ENCODE results near the gene LRMDA. TPM values are rescaled to one million over a fixed set of nuclear protein-coding genes. Genes with fewer than 3 reads are reported as not detected.

LRMDA gene
- total RNA-seq, 4 donors from 2014 or later: 1.5 to 15.7 (median 4.6) TPM

GRCh38 chr10:75623310-75624093 lies 192.1 kb downstream of the LRMDA start:
- no peaks in the 10 kb centered on the region for H3K9me3 ChIP-seq
- DNase-seq: no peak
- peak overlapping the region in 1 of 2 donors; percentile 10 for H3K4me3 ChIP-seq
- H3K36me3 ChIP-seq: no peaks in the 10 kb centered on the region
- H3K27ac ChIP-seq: peak overlapping the region; percentile 5 to 14
- no peaks in the 10 kb centered on the region for H3K27me3 ChIP-seq
- intact Hi-C loops (cut with DNase I; ENCODE audit: low total_unique reads): no loop called here
- no peaks in the 10 kb centered on the region for H3K4me1 ChIP-seq
- TF ChIP-seq POLR2A (IDR thresholded peaks at IDR 0.05) (no peak), CTCF (IDR thresholded peaks at IDR 0.05) (no peak)

GRCh38 chr10:75624638-75625037 lies 193.2 kb downstream of the LRMDA start:
- Histone ChIP-seq H3K27ac (no peak overlapping the region), H3K9me3 (no peaks in the 10 kb centered on the region), H3K4me3 (no peak overlapping the region), H3K27me3 (no peaks in the 10 kb centered on the region), H3K36me3 (no peaks in the 10 kb centered on the region), H3K4me1 (no peaks in the 10 kb centered on the region)
- DNase-seq: no peak
- TF ChIP-seq POLR2A (IDR thresholded peaks at IDR 0.05): no peak
- no peak for TF ChIP-seq CTCF (IDR thresholded peaks at IDR 0.05)
- intact Hi-C loops (cut with DNase I; ENCODE audit: low total_unique reads): no loop called here

- Histone ChIP-seq H3K4me3 (no peak overlapping the region), H3K27ac (no peak overlapping the region), H3K27me3 (no peaks in the 10 kb centered on the region), H3K36me3 (no peaks in the 10 kb centered on the region), H3K4me1 (no peaks in the 10 kb centered on the region), H3K9me3 (no peaks in the 10 kb centered on the region)
- intact Hi-C loops (cut with DNase I; ENCODE audit: low total_unique reads): no loop called here
- DNase-seq: no peak
- TF ChIP-seq CTCF (IDR thresholded peaks at IDR 0.05) (no peak), POLR2A (IDR thresholded peaks at IDR 0.05) (no peak)
These were observed 199.3 kb downstream of the LRMDA start for GRCh38 chr10:75630746-75631145.

DNA sequence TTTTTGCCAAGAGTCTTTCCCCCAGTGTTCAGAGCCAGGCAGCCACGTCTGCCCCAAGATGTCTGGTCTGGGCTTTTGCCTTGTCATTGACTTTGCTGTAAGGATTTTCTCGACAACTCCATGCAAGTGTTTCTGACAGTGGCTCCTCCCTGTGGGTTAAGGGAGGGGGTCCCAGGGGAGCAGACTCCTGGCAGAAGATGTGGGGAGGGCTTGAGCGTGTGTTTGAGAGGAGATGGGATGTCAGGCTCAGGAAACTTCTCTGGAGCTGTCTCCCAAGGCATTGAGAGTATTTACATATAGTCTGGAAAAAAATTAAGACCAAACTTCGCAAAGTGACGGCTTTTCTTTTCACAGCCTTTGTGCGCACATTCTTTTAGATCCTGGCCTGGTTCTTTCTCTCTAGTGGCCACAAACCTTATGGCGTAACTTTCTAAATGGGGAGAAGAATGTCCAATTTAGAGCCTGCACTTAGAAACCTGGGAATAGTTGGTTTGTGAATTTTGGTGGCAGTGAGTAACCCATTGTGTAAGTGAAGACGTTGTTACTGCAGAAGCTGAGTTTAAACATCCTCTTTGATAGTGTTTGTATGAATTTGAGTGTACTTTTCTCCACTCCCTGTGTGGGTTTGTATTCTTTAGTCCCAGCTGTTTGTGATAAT lies 201.5 kb downstream of the LRMDA start:
- no peaks in the 10 kb centered on the region for H3K4me1 ChIP-seq
- peak; percentile 34 to 46 for DNase-seq
- H3K27ac ChIP-seq: peak overlapping the region; percentile 69 to 73
- intact Hi-C loops (cut with DNase I; ENCODE audit: low total_unique reads): no loop called here
- no peak for TF ChIP-seq CTCF (IDR thresholded peaks at IDR 0.05)
- TF ChIP-seq POLR2A (IDR thresholded peaks at IDR 0.05): no peak
- no peak overlapping the region for H3K4me3 ChIP-seq
- no peaks in the 10 kb centered on the region for H3K36me3 ChIP-seq
- H3K9me3 ChIP-seq: no peaks in the 10 kb centered on the region
- no peaks in the 10 kb centered on the region for H3K27me3 ChIP-seq

DNA sequence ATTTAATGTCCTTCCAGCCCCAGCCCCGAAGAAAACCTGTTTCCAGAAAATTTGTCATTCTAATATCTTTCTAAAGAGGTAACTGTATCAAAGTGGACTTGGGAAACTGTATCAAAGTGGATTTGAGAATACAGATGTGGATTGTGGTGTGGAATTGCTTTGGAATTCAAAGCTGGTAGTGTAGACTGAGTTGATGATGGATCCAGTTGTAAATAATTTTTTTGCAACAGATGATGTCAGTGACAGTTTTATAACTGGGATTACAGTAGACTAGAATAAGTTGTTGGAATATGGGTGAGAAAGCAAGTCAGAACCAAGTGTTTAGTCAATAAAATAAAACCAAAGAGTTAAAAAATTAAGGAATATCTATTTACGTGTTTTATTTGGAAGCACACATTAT lies 202.1 kb downstream of the LRMDA start:
- intact Hi-C loops (cut with DNase I; ENCODE audit: low total_unique reads): no loop called here
- Histone ChIP-seq H3K36me3 (no peaks in the 10 kb centered on the region), H3K4me1 (no peaks in the 10 kb centered on the region), H3K4me3 (no peak overlapping the region), H3K9me3 (no peaks in the 10 kb centered on the region), H3K27me3 (no peaks in the 10 kb centered on the region), H3K27ac (peak overlapping the region; percentile 69 to 73)
- no peak for DNase-seq
- TF ChIP-seq POLR2A (IDR thresholded peaks at IDR 0.05) (no peak), CTCF (IDR thresholded peaks at IDR 0.05) (no peak)
